HG03095 (cell line): ENCODE data around the gene NCBP2.

Experiments used
- ATAC-seq: cut with Tn5 transposase; IDR thresholded peaks from one replicate; pipeline ENCODE4 v1.9.1; 2021; ENCODE audit warnings: moderate library complexity; ENCODE audit not compliant: unreplicated experiment

NCBP2 gene

DNA sequence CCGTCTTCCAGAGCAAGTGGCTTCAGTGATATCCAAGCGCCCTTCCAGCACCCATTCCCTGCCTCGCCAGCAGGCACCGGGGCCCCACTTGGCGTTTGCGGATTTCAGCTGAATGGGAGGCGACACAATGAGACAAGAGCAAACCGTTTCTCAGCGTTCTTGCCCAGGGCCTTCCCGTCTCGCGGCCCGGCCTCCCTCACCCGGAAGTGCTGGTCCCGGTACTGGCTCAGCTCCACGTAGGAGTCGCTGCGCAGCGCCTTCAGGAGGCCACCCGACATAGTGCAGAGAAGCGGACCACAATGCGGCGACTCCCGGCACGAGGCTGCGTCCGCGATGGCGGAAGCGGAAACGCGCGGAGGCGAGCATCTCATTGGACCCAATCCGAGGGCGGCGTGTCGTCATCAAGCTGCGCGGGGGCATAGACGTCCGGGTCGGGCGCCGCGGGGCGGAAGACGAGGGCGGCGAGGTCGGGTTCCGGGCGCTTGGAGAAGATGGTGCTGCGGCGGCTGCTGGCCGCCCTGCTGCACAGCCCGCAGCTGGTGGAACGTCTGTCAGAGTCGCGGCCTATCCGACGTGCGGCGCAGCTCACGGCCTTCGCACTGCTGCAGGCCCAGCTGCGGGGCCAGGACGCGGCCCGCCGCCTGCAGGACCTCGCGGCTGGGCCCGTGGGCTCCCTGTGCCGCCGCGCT, at the start of gene NCBP2:
Gene NCBP2, minus strand, starts transcription at position 303 of the 689 bp plus-strand sequence. Its CDS starts 25 bp downstream, at position 278.
- peak; percentile 85 for ATAC-seq

GRCh38 chr3:196991581-196992460, 49.5 kb upstream of the NCBP2 start:
- ATAC-seq = no peak

DNA sequence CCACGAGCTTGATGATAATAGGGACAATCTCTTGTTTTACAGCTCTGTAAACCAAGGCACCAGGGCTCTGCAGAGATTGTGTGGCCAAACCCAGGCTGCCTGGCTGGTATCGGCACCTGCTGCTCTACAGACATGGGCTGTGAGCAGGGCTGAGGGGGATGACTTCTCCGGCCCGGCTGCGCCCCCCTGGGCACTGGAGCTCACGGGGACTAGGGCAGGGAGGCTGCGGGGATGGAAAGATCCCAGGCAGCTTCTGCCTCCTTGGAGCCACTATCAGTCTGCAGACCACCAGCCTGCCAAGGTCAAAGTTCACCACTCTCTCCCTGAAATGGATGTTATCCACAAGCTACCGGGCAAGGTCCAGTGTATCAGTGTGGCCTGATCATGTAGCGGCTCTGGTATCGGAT, 48.3 kb upstream of the NCBP2 start:
- ATAC-seq = no peak

DNA sequence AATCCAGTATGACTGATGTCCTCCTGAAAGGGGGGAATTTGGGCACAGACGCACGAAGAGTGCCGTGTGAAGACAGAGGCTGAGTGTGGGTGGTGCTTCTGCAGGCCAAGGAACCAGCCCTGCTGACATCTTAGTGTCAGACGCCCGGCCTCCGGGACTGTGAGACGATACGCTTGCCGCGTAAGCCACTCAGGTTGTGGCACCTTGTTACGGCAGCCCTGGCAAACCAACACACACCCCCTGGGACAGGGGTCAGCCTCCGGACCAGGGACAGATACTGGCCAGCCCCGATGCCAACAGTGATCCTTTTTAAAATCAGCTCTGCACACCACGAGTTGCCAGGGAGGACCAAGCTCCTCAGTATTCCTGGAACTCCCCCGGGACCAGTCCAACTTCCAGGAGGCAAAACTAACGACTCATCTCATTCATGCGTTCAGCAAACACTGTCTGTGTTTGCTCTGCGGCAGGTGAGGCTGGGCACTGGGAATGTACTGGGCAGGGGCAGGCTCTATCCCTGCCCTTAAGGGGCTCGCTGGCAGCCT, 47.5 kb upstream of the NCBP2 start:
- ATAC-seq = no peak

DNA sequence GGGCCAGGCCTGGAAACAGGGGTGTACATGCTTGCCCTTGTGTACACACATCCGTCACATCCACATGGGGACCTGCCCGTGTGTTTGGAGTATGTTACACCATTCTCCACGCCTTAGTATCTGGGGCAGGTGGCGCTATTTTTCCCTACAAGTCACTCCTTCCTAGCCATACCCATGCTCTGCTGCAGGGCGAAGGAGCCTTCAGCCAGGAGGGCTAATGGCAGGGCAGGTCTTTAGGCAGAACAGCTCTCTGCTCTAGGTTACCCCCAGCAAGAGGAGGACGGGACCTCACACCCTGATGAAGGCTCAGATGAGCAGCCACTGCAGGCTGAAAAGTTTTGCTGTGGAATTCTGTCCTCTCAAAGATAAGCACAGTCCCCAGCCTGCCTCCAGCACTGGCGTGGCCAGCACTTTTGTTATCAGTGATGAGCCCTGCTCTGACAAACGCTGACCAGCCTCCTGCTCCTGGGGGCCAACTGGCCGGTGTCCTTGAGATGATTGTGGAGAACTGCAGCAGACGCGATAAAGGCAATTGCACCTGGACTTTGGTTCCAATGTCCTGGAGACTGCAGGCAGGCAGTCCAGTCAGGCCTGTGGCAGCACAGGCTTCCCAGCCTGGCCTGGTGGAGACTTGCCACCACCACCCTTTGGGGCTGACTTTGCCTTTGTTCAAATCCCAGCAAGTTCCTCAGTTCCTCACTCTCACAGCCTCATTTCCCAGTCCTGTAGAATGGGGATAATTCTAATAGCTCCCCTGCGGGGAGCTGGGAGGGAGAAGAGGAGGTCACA, 46.1 kb upstream of the NCBP2 start:
- no peak for ATAC-seq

DNA sequence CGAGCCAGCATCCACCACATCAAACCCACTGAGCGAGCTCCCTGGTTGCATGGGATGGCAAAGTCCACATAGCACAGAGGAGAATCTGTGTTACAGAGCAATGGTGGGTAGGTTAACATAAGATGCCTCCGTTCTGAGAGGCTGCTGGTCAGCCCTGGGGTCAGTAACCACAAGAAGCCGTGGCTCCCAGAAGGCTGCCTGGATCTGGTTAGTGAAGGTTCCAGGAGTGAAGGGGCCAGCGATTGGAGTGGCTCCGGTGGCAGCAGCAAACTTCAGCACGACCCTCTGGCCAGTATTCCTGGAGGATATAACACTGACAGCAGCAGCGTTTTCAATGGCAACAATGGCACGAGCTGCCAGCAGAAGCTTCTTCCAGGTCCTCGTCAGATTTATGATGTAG, 44.7 kb upstream of the NCBP2 start:
- no peak for ATAC-seq

GRCh38 chr3:196985954-196986885, 43.9 kb upstream of the NCBP2 start:
- no peak for ATAC-seq

DNA sequence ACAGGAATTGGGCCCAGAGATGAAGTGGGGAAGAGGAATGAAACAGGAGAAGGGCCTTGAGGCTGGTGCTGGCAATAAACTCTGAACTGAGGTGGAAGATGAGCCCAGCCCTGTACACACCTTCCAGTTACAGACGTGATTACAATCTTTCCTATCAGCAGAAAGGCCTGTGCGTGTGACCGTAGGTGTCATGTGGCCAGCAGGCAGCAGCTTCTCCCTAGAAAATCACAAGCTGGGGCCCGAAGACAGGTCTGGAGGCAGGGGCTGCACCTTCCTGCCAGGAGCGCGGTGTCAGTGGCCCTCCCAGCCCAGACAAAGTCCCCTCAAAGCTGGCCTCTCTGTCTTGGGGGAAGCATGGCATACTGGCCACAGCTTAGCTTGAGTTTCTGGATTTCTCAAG, 43.0 kb upstream of the NCBP2 start:
- no peak for ATAC-seq

GRCh38 chr3:196983186-196983585, 40.9 kb upstream of the NCBP2 start:
- ATAC-seq = no peak

DNA sequence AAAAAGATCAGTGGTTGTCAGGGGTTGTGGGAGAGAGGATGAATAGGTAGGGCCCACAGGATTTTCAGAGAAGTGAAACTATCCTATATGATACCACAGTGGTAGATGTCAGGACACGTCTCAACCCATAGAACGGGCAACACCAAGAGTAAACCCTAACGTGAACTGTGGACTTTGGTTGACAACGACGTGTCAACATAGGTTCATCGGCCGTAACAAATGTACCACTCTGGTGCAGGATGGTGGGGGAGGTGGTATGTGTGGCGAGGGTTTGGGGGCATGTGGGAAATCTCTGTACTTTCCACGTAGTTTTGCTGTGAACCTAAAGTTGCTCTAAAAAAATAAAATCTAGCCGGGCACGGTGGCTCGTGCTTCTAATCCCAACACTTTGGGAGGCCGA, 39.3 kb upstream of the NCBP2 start:
- no peak for ATAC-seq

- ATAC-seq = no peak
Observed at GRCh38 chr3:196979545-196979944, 37.2 kb upstream of the NCBP2 start.

- ATAC-seq = no peak
Observed at GRCh38 chr3:196976941-196977340, 34.6 kb upstream of the NCBP2 start.

DNA sequence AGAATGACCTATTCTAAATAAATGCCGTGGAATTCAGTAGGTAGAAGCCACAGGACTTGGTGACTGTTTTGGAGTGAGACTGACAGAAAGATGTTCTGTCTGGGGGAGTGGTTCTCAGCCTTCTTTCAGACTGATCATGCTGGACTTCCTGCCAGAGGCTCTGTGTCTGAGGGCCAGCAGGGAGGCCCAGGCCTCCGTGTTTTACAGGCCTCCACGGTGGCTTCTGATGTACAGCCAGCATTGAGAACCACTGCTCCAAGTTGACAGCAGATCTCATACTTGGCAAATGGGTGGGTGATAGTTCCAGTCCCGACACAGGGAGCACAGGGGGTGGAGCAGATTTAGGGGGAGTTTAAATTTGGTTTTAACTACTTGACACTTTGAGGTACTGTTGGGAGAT, 33.0 kb upstream of the NCBP2 start:
- no peak for ATAC-seq

DNA sequence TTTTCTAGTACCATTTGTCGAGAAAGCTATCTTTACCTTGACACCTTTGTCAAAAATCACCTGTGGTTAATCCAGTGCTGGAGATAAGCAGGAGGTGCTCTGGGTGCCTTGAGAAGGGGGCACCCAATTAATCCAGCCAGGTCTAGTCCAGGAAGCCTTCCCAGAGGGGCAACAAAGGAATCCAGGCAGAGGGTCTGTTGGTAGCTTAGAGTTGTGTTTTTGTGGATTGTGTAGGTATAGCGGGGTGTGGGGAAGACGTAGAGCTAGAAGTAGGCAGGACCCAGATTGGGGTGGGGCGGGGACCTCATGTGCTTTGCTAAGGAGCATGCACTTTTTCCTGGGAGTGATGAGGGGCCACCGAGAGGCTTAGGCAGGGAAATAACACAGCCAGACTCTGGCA, 32.3 kb upstream of the NCBP2 start:
- ATAC-seq = no peak

DNA sequence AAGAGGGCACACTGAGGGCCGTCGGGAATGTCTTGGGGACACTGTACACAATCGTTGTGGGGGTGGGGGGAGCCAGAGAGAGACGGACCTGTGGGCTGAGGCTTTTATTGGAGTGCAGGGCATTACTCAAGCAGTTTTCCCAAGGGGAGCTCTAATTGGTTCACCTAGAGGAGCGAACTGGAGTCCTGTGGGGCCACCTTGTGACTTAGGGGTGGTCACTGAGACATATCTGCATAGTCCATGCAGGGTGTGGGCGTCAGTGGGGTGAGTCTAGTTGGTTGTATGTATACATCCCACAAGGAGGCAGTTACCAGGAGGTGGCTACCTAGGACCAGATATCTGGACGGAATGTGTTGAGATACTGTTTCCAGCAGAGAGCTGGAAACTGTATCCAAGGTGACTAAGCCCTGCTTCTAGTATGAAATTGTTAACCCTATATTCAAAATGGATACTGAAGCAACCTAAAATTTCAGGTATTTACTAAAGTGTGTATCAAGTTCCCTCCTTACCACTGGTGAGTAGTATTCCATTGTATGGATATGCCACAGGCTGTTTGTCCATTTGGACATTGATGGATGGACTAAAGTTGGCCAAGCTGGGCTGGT, 28.9 kb upstream of the NCBP2 start:
- no peak for ATAC-seq

GRCh38 chr3:196970547-196971093, 28.3 kb upstream of the NCBP2 start:
- no peak for ATAC-seq

- peak; percentile 42 for ATAC-seq
Observed at GRCh38 chr3:196969660-196970546, 27.6 kb upstream of the NCBP2 start.

GRCh38 chr3:196969134-196969659, 26.9 kb upstream of the NCBP2 start:
- ATAC-seq = peak; percentile 49
